CD8-positive, alpha-beta memory T cell (primary cell): Measurements from ENCODE around the gene KRAS. TPM values are rescaled to one million over a fixed set of nuclear protein-coding genes. Genes with fewer than 3 reads are reported as not detected.
A peak's percentile ranks its signal among the peaks of the same experiment; 100 is the strongest.
"Not testable (repeated sequence)": the region's sequence is repeated elsewhere in the genome, so short reads cannot be mapped to it uniquely, and the experiment has no call there.

ENCODE experiments used
- CTCF ChIA-PET: fragments of 350-600 bp; sonication (Branson Sonifier 250); formaldehyde crosslinking; loops from one replicate; lab custom pipeline; 2021; ENCODE audit warnings: antibody characterized with exemption; lab: Charles Lee
- POLR2A ChIA-PET: fragments of 350-600 bp; sonication (Branson Sonifier 250); formaldehyde crosslinking; loops from one replicate; lab custom pipeline; 2021; ENCODE audit warnings: antibody characterized with exemption; lab: Charles Lee
- DNase-seq, 5 donors: peaks; one replicate each; pipeline versions ENCODE4 v3.0.0 to v3.0.0-alpha.2; 2020 to 2022; ENCODE audit warnings: mixed read lengths in 1 of 5
- H3K27ac ChIP-seq: one replicate; pipeline ENCODE4 v1.7.0; 2013; ENCODE audit warnings: low read depth, mild to moderate bottlenecking, low read length, moderate library complexity
- H3K27me3 ChIP-seq: 2 replicates; pipeline ENCODE4 v1.7.0; 2013; ENCODE audit warnings: low read length, mild to moderate bottlenecking; ENCODE audit not compliant: insufficient read depth, poor library complexity, severe bottlenecking
- H3K36me3 ChIP-seq: 2 replicates; pipeline ENCODE4 v1.7.0; 2013; ENCODE audit warnings: mild to moderate bottlenecking, low read length, moderate library complexity; ENCODE audit not compliant: insufficient read depth
- H3K4me1 ChIP-seq: 2 replicates; pipeline ENCODE4 v1.7.0; 2013; ENCODE audit warnings: mild to moderate bottlenecking, low read length, moderate library complexity; ENCODE audit not compliant: insufficient read depth
- H3K4me3 ChIP-seq: 2 replicates; pipeline ENCODE4 v1.7.0; 2013; ENCODE audit warnings: mild to moderate bottlenecking, low read length
- H3K9me3 ChIP-seq: 2 replicates; pipeline ENCODE4 v1.7.0; 2013; ENCODE audit warnings: mild to moderate bottlenecking, low read length
- H3K27ac Mint-ChIP-seq, 8 donors: one replicate each; pipeline ENCODE4 v1.8.0; 2020 to 2021; ENCODE audit warnings: mixed read lengths in 8 of 8, mild to moderate bottlenecking in 6 of 8, inconsistent platforms in 3 of 8, moderate library complexity in 3 of 8
- H3K27me3 Mint-ChIP-seq, 2 donors: one replicate each; pipeline ENCODE4 v1.8.0; 2020 to 2021; ENCODE audit warnings: mixed read lengths in 2 of 2, mild to moderate bottlenecking in 1 of 2, moderate library complexity in 1 of 2
- H3K36me3 Mint-ChIP-seq, 3 donors: one replicate each; pipeline ENCODE4 v1.8.0; 2020 to 2021; ENCODE audit warnings: mixed read lengths in 3 of 3, inconsistent platforms in 1 of 3, mild to moderate bottlenecking in 1 of 3
- H3K4me1 Mint-ChIP-seq, 3 donors: one replicate each; pipeline ENCODE4 v1.8.0; 2020 to 2021; ENCODE audit warnings: mixed read lengths in 3 of 3, inconsistent platforms in 1 of 3, mild to moderate bottlenecking in 1 of 3
- H3K4me3 Mint-ChIP-seq, 7 donors: one replicate each; pipeline ENCODE4 v1.8.0; 2020 to 2021; ENCODE audit warnings: mixed read lengths in 7 of 7, mild to moderate bottlenecking in 6 of 7, moderate library complexity in 4 of 7, inconsistent platforms in 2 of 7
- H3K9me3 Mint-ChIP-seq, 5 donors: one replicate each; pipeline ENCODE4 v1.8.0; 2020 to 2022; ENCODE audit warnings: mixed read lengths in 5 of 5, mild to moderate bottlenecking in 3 of 5, moderate library complexity in 2 of 5, inconsistent platforms in 1 of 5
- polyA plus RNA-seq: library from polyadenylated mRNA; unstranded; fragments of 300-500 nt; fragmentation: Illumina TruSeq; gene quantifications from one replicate; pipeline ENCODE4 v1.2.3, GENCODE V29; 2021
- total RNA-seq, 2 experiments: library from RNA; stranded (reverse); gene quantifications; one replicate each; pipeline ENCODE4 v1.2.3, GENCODE V29; 2021

KRAS gene
- total RNA-seq (10 to 100 TPM; 24.9 to 25.6 TPM), polyA plus RNA-seq (56.5 TPM)

DNA sequence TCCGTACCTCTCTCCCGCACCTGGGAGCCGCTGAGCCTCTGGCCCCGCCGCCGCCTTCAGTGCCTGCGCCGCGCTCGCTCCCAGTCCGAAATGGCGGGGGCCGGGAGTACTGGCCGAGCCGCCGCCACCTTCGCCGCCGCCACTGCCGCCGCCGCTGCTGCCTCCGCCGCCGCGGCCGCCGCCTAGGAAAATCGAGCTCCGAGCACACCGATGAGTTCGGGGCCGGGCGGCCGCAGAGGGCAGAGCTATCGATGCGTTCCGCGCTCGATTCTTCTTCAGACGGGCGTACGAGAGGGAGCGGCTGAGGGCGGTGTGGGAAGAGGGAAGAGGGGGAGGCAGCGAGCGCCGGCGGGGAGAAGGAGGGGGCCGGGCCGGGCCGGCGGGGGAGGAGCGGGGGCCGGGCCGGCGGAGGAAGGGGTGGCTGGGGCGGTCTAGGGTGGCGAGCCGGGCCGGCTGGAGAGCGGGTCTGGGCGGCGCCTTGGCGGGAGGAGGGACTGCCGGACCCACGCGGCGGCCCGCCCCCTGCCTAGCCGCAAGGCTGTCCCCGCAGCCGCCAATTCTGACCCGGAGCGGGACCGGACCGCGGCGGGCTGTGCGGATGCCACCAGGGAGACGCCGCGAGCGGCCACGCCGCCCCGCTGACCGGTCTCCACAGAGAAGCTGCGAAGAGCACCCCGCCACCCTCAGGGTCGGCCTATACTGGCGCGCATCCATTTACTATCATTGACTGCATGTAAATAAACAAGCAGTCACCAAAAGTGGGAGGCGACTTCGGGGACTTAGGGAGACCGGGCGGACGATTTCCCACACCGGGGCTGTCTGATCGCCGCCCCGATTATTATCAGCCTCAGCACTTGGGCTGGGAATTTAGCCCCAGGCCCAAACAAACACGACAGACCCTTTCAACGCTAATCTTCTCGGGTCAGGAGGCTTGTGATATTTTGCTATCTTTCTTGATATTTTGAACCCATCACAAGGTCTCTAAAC lies at the start of gene KRAS:
Gene KRAS, minus strand, starts transcription at position 186 of the 987 bp plus-strand sequence.
- Mint-ChIP-seq H3K4me1 (peaks cover 28 to 48% (median 43%) of the 10 kb centered on the region in 3 donors), H3K27me3 (no peaks in the 10 kb centered on the region), H3K9me3 (peaks cover 0 to 2% (median 0%) of the 10 kb centered on the region in 5 donors), H3K36me3 (peaks cover 0 to 21% (median 2%) of the 10 kb centered on the region in 3 donors), H3K4me3 (peak within 1 kb of the TSS; percentile 91 to 96 (median 94)), H3K27ac (peak within 1 kb of the TSS; percentile 84 to 99 (median 96))
- H3K27me3 ChIP-seq, result no peaks in the 10 kb centered on the region
- peak within 1 kb of the TSS; percentile 84 for H3K4me3 ChIP-seq
- peaks cover 5% of the 10 kb centered on the region for H3K4me1 ChIP-seq
- H3K27ac ChIP-seq, result peak within 1 kb of the TSS; percentile 68
- no peaks in the 10 kb centered on the region for H3K36me3 ChIP-seq
- CTCF ChIA-PET, result interaction anchor here (1.0 to 1.5 kb wide), 8 partner anchors 10 to 139 kb away, joined by 3 to 8 read pairs (median 4); no protein-coding TSS in a partner anchor
- POLR2A ChIA-PET, result interaction anchor here (0.6 to 1.8 kb wide), 13 partner anchors 9 to 200 kb away, joined by 3 to 41 read pairs (median 4); partner anchors contain the start of genes DNAI7 and ETFRF1
- H3K9me3 ChIP-seq, result no peaks in the 10 kb centered on the region
- peak; percentile 86 to 95 (median 88) for DNase-seq

DNA sequence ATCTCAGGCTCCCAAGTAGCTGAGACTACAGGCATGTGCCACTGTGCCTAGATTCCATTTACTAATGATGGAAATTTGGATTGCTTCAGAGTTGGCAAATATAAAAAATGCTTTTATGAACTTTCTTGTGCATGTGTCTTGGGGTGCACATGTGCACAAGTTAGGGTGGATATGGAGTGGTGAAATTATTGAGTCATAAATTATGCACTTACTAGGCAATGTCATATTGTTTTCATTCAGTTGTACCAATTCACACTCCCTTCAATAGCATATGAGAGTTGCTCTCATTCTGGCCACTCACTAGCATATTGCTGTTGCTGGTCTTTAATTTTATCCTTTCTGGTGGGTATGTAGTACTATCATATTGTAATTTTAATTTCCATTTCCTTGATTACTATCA lies 45.7 kb upstream of the KRAS start:
- Histone ChIP-seq H3K4me1 (no peaks in the 10 kb centered on the region), H3K27ac (no peak overlapping the region), H3K4me3 (no peak overlapping the region), H3K9me3 (no peaks in the 10 kb centered on the region), H3K27me3 (no peaks in the 10 kb centered on the region), H3K36me3 (no peaks in the 10 kb centered on the region)
- no peak overlapping the region for H3K4me3 Mint-ChIP-seq
- CTCF ChIA-PET, result no interaction called here
- peaks cover 0 to 2% of the 10 kb centered on the region in 2 donors for H3K27me3 Mint-ChIP-seq
- no peak for DNase-seq
- H3K9me3 Mint-ChIP-seq, result no peaks in the 10 kb centered on the region
- peaks cover 0 to 3% (median 0%) of the 10 kb centered on the region in 3 donors for H3K36me3 Mint-ChIP-seq
- no peak overlapping the region for H3K27ac Mint-ChIP-seq
- POLR2A ChIA-PET, result no interaction called here
- peaks cover 0 to 8% (median 5%) of the 10 kb centered on the region in 3 donors for H3K4me1 Mint-ChIP-seq

DNA sequence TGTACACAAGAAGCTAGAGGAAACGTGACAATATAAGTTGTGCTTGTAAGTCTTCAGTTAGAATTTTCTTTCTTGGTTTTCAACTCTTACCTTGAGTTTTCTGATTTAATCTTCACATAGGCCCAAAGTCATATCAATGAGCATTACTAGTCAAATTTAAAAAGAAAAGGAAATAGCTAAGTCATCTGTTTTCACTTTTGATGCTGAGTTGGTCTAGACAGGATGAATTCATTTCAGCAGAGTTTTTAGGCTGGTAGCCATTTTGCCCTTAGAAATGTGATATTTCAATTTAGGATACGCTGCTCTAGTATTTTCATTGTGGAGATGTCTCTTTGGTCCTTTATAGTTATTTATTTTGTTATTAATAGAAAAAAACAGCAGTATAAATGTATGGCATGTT lies 44.6 kb upstream of the KRAS start:
- no peak for DNase-seq
- H3K36me3 ChIP-seq, result no peaks in the 10 kb centered on the region
- Mint-ChIP-seq H3K4me3 (no peak overlapping the region), H3K27me3 (no peaks in the 10 kb centered on the region), H3K9me3 (no peaks in the 10 kb centered on the region), H3K4me1 (peaks cover 0 to 8% (median 5%) of the 10 kb centered on the region in 3 donors), H3K27ac (no peak overlapping the region), H3K36me3 (peaks cover 0 to 3% (median 0%) of the 10 kb centered on the region in 3 donors)
- ChIA-PET POLR2A (no interaction called here), CTCF (no interaction called here)
- no peaks in the 10 kb centered on the region for H3K27me3 ChIP-seq
- H3K4me1 ChIP-seq, result no peaks in the 10 kb centered on the region
- no peak overlapping the region for H3K27ac ChIP-seq
- H3K9me3 ChIP-seq, result no peaks in the 10 kb centered on the region
- no peak overlapping the region for H3K4me3 ChIP-seq

DNA sequence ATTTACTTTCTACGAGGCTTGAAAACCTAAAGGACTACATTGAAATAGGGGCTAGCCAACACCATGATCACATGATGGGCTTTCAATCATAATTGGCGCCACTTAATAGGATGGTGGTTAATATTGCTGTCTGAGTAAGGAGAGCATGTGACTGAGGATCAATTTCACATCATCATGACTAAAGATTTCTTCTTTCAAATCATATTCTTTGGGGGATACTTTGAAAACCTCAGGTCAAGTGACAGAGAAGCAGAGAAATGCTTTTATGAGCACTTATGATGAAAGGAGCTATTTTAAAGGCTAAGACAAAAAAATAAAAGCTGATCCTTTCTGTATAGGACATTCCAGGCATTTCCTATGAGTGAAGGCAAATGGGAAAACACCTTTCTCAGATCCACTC lies 42.9 kb upstream of the KRAS start:
- no peaks in the 10 kb centered on the region for H3K27me3 ChIP-seq
- no peak overlapping the region for H3K4me3 ChIP-seq
- H3K9me3 ChIP-seq, result no peaks in the 10 kb centered on the region
- POLR2A ChIA-PET, result no interaction called here
- no peak overlapping the region for H3K27ac ChIP-seq
- no peak for DNase-seq
- Mint-ChIP-seq H3K36me3 (peaks cover 0 to 6% (median 0%) of the 10 kb centered on the region in 3 donors), H3K27ac (no peak overlapping the region), H3K9me3 (peaks cover 0 to 7% (median 4%) of the 10 kb centered on the region in 5 donors), H3K4me3 (no peak overlapping the region), H3K27me3 (no peaks in the 10 kb centered on the region), H3K4me1 (peaks cover 0 to 8% (median 5%) of the 10 kb centered on the region in 3 donors)
- CTCF ChIA-PET, result no interaction called here
- H3K36me3 ChIP-seq, result no peaks in the 10 kb centered on the region
- no peaks in the 10 kb centered on the region for H3K4me1 ChIP-seq

DNA sequence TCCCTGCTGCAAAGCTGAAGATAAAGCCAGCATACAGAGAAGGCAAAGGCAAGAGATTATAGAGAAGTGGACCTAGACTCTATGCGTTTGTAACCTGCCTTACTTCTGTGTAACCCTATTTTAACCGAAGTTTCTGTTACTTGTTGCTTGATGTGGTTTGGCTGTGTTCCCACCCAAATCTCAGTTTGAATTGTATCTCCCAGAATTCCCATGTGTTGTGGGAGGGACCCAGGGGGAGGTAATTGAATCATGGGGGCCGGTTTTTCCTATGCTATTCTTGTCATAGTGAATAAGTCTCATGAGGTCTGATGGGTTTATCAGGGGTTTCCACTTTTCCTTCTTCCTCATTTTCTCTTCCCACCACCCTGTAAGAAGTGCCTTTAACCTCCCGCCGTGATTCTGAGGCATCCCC lies 42.1 kb upstream of the KRAS start:
- POLR2A ChIA-PET, H3K4me1 Mint-ChIP-seq, H3K36me3 ChIP-seq, H3K4me3 Mint-ChIP-seq, DNase-seq, H3K27ac Mint-ChIP-seq, H3K9me3 ChIP-seq, H3K36me3 Mint-ChIP-seq, H3K27me3 Mint-ChIP-seq, H3K27me3 ChIP-seq, H3K27ac ChIP-seq, H3K4me1 ChIP-seq, H3K4me3 ChIP-seq, H3K9me3 Mint-ChIP-seq, CTCF ChIA-PET: not testable (repeated sequence)

DNA sequence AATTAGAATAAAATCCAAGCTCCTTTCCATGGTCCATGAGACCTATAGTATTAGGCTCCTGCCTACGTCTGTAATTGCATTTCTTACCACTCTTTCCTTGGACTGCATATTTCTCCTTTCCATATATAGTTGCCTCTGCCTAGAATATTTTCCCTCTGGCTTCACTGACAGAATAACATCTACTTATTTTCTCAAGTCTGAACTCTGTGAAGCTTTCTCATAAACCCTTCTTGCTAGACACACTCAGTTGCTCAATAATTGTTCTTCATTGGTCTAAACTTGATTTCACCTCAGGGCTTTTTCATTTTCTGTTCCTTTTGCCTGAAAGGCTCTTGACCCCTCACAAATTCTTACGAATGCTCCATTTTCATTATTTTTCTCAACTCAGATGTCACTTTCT lies 36.9 kb upstream of the KRAS start:
- ChIA-PET POLR2A (no interaction called here), CTCF (no interaction called here)
- no peak for DNase-seq
- Mint-ChIP-seq H3K4me1 (peaks cover 10 to 18% (median 17%) of the 10 kb centered on the region in 3 donors), H3K36me3 (peaks cover 0 to 6% (median 0%) of the 10 kb centered on the region in 3 donors), H3K27ac (no peak overlapping the region), H3K9me3 (peaks cover 0 to 7% (median 4%) of the 10 kb centered on the region in 5 donors), H3K27me3 (peaks cover 0 to 3% of the 10 kb centered on the region in 2 donors), H3K4me3 (no peak overlapping the region)
- Histone ChIP-seq H3K27ac (no peak overlapping the region), H3K9me3 (no peaks in the 10 kb centered on the region), H3K27me3 (no peaks in the 10 kb centered on the region), H3K4me1 (peaks cover 15% of the 10 kb centered on the region), H3K4me3 (no peak overlapping the region), H3K36me3 (no peaks in the 10 kb centered on the region)

DNA sequence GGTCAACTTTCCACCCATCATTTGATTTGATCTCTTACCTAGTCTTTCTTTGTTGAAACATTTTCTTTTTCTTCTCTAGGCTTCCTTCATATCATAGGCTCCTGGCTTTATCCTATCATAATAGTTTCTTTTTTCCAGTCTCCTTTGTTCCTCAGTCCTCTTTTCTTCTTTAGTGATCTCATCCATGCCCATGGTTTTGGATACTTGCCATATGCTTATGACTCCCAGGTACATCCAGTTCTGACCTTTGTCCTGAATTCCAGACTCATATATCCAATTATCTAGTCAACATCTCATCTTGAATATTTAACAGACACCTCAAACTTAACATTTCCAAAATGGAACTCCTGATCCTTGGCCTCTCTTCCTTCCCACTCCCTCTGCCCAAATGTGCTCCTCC lies 36.1 kb upstream of the KRAS start:
- no peak overlapping the region for H3K27ac Mint-ChIP-seq
- DNase-seq, result no peak

DNA sequence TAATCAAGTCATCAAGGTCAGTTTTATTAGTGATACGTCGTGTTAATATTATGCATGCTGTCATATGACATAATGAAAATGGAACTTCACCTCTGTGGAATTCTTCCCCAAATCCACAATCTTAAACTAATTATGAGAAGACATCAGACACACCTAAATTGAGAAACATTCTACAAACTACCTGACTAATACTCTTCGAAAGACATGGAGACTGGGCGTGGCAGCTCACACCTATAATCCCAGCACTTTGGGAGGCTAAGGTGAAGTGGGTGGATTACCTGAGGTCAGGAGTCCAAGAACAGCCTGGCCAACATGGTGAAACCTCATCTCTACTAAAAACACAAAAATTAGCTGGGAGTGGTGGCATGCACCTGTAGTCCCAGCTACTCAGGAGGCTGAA lies 33.3 kb upstream of the KRAS start:
- peaks cover 48% of the 10 kb centered on the region for H3K4me1 ChIP-seq
- Mint-ChIP-seq H3K9me3 (peaks cover 0 to 3% (median 2%) of the 10 kb centered on the region in 5 donors), H3K27ac (no peak overlapping the region), H3K27me3 (peaks cover 0 to 3% of the 10 kb centered on the region in 2 donors), H3K36me3 (peaks cover 0 to 4% (median 0%) of the 10 kb centered on the region in 3 donors), H3K4me1 (peaks cover 34 to 47% (median 47%) of the 10 kb centered on the region in 3 donors), H3K4me3 (no peak overlapping the region)
- no peak for DNase-seq
- POLR2A ChIA-PET, result interaction anchor here (0.5 kb wide), 1 partner anchor 191 kb away, joined by 4 read pairs; no protein-coding TSS in a partner anchor
- H3K36me3 ChIP-seq, result no peaks in the 10 kb centered on the region
- CTCF ChIA-PET, result no interaction called here
- no peaks in the 10 kb centered on the region for H3K9me3 ChIP-seq
- no peak overlapping the region for H3K27ac ChIP-seq
- H3K27me3 ChIP-seq, result no peaks in the 10 kb centered on the region
- H3K4me3 ChIP-seq, result no peak overlapping the region

More for the DNA sequence above, 36.1 kb upstream of the KRAS start:
- Histone ChIP-seq H3K27me3 (no peaks in the 10 kb centered on the region), H3K36me3 (no peaks in the 10 kb centered on the region), H3K27ac (no peak overlapping the region), H3K9me3 (no peaks in the 10 kb centered on the region), H3K4me3 (no peak overlapping the region), H3K4me1 (peaks cover 21% of the 10 kb centered on the region)
- POLR2A ChIA-PET, result no interaction called here
- Mint-ChIP-seq H3K27me3 (peaks cover 0 to 3% of the 10 kb centered on the region in 2 donors), H3K4me1 (peaks cover 14 to 21% (median 21%) of the 10 kb centered on the region in 3 donors), H3K4me3 (no peak overlapping the region), H3K9me3 (peaks cover 0 to 7% (median 4%) of the 10 kb centered on the region in 5 donors), H3K36me3 (peaks cover 0 to 6% (median 0%) of the 10 kb centered on the region in 3 donors)
- CTCF ChIA-PET, result no interaction called here
